ENCODE measurements around the gene ADAM19.

Gene ADAM19

GRCh38 chr5:157532022-157532421 lies 43.6 kb downstream of the ADAM19 start:
- in situ Hi-C loops (cut with MboI; ENCODE audit: low sequenced_read_pairs, unreplicated experiment): no loop called here
- TF ChIP-seq, protein P1, sequence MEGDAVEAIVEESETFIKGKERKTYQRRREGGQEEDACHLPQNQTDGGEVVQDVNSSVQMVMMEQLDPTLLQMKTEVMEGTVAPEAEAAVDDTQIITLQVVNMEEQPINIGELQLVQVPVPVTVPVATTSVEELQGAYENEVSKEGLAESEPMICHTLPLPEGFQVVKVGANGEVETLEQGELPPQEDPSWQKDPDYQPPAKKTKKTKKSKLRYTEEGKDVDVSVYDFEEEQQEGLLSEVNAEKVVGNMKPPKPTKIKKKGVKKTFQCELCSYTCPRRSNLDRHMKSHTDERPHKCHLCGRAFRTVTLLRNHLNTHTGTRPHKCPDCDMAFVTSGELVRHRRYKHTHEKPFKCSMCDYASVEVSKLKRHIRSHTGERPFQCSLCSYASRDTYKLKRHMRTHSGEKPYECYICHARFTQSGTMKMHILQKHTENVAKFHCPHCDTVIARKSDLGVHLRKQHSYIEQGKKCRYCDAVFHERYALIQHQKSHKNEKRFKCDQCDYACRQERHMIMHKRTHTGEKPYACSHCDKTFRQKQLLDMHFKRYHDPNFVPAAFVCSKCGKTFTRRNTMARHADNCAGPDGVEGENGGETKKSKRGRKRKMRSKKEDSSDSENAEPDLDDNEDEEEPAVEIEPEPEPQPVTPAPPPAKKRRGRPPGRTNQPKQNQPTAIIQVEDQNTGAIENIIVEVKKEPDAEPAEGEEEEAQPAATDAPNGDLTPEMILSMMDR (IDR thresholded peaks at IDR 0.05; ENCODE audit: borderline replicate concordance, control extremely low read depth, extremely low read depth, insufficient read depth, missing control alignments): no peak
- DNase-seq (ENCODE audit: low spot score): no peak

DNA sequence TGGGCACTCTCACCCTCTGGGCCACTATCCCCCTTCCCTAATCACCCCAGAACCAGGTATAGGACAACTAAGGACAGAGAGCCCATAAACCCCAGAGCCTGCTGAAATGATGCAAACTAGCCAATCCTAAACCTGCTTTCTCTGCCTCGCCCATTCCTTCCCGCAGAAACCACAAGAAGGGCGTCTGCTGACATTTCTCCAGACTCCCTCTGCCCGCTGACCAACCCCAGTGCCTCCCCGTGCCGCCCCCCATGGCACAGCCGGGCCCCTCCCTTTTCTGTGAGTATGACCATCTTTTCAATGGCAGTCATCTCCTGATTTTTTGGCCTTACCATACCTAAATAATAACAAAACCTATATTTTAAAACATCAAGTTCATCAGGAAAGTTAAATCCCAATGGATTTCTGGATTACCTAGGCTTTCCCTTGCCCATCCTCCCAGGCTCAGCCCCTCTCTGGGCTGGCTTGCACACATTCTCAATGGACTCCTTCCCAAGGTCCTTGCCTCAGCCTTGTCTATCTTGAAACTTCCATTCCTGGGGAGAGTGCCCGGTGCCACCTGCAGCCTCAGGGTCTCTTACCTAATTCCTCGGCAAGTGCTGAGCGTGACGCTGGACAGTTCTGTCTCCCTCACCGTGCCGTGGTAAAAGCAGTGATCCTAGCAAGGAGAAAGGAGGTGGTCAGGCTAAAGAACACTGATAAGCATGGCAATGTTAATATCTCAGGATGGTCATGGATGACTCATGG lies 45.2 kb downstream of the ADAM19 start:
- in situ Hi-C loops (cut with MboI; ENCODE audit: low sequenced_read_pairs, unreplicated experiment): no loop called here
- no peak for DNase-seq (ENCODE audit: low spot score)
- TF ChIP-seq, protein P1 (IDR thresholded peaks at IDR 0.05; ENCODE audit: borderline replicate concordance, control extremely low read depth, extremely low read depth, insufficient read depth, missing control alignments): no peak

- TF ChIP-seq, protein P1 (IDR thresholded peaks at IDR 0.05; ENCODE audit: borderline replicate concordance, control extremely low read depth, extremely low read depth, insufficient read depth, missing control alignments): no peak
- in situ Hi-C loops (cut with MboI; ENCODE audit: low sequenced_read_pairs, unreplicated experiment): no loop called here
- DNase-seq (ENCODE audit: low spot score): no peak
Observed at GRCh38 chr5:157529002-157529401, 46.6 kb downstream of the ADAM19 start.

DNA sequence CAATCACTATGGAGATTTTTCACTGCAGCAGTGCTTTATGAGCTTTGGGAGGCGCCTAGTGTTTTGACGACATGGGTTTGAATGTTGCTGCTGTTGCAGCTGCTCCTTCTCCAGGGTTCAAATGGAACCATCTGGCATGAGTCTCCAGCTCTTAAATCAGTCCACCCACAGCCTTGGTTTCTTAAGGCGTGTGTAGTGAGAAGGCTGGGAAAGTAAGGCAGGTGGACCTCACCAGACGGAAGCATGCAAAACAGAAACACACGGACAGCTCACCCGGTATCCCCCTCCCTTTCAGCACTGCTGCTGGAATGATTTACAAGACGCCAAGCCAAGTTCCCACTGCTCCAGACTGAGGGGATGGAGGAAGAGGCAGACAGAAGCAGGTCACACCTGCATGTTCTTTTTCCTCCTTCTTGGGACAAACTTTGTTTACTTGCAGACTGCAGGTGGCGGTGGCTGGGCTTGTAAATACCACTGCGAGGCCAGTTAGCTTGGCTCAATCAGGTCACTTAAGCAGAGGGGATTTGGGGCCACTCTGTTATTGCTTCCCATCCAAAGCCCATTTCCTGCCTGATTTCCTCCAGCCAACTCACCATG lies 47.4 kb downstream of the ADAM19 start:
- DNase-seq (ENCODE audit: low spot score): no peak
- in situ Hi-C loops (cut with MboI; ENCODE audit: low sequenced_read_pairs, unreplicated experiment): no loop called here
- TF ChIP-seq, protein P1 (IDR thresholded peaks at IDR 0.05; ENCODE audit: borderline replicate concordance, control extremely low read depth, extremely low read depth, insufficient read depth, missing control alignments): no peak

GRCh38 chr5:157524887-157525286 lies 50.7 kb downstream of the ADAM19 start:
- DNase-seq (ENCODE audit: low spot score): no peak
- TF ChIP-seq, protein P1 (IDR thresholded peaks at IDR 0.05; ENCODE audit: borderline replicate concordance, control extremely low read depth, extremely low read depth, insufficient read depth, missing control alignments): no peak
- in situ Hi-C loops (cut with MboI; ENCODE audit: low sequenced_read_pairs, unreplicated experiment): no loop called here

GRCh38 chr5:157523976-157524375 lies 51.6 kb downstream of the ADAM19 start:
- TF ChIP-seq, protein P1 (IDR thresholded peaks at IDR 0.05; ENCODE audit: borderline replicate concordance, control extremely low read depth, extremely low read depth, insufficient read depth, missing control alignments): no peak
- no peak for DNase-seq (ENCODE audit: low spot score)
- in situ Hi-C loops (cut with MboI; ENCODE audit: low sequenced_read_pairs, unreplicated experiment): no loop called here

Measured in GM13976 (cell line).